Measurements from ENCODE around the gene TRIM24.

GRCh38 chr7:138477581-138477980, 17.5 kb downstream of the TRIM24 start:
- no peak for TF ChIP-seq CTCF (IDR thresholded peaks at IDR 0.05; ENCODE audit: low read length)
- no peak for TF ChIP-seq EZH2 (IDR thresholded peaks at IDR 0.05; ENCODE audit: borderline replicate concordance, low read length)
